Esophagus squamous epithelium (tissue), 5 donors: ENCODE data around the gene EIPR1. TPM values are rescaled to one million over a fixed set of nuclear protein-coding genes. Genes with fewer than 3 reads are reported as not detected.

Experiments used
- DNase-seq: peaks from one replicate; lab custom pipeline; 2025; lab: John Stamatoyannopoulos, UW
- H3K27ac ChIP-seq, 4 donors: fragments of 200-600 bp; sonication (generic); one replicate each; pipeline ENCODE4 v1.5.1; 2016 to 2019; ENCODE audit warnings: mild to moderate bottlenecking in 1 of 4
- H3K27me3 ChIP-seq, 4 donors: fragments of 200-600 bp; sonication (generic); 1 replicate in 3 of 4; 2 replicates in 1 of 4; pipeline versions ENCODE4 v1.5.1 to v1.6.0; 2017 to 2021; ENCODE audit warnings: antibody characterized with exemption in 1 of 4
- H3K36me3 ChIP-seq, 3 donors: fragments of 200-600 bp; sonication (generic); one replicate each; pipeline ENCODE4 v1.5.1; 2016 to 2019
- H3K4me1 ChIP-seq, 3 donors: fragments of 200-600 bp; sonication (generic); one replicate each; pipeline ENCODE4 v1.5.1; 2017 to 2019
- H3K4me3 ChIP-seq, 4 donors: fragments of 200-600 bp; sonication (generic); 1 replicate in 3 of 4; 2 replicates in 1 of 4; pipeline ENCODE4 v1.5.1; 2016 to 2019; ENCODE audit warnings: mild to moderate bottlenecking in 2 of 4, moderate library complexity in 1 of 4
- H3K9me3 ChIP-seq, 3 donors: fragments of 200-600 bp; sonication (generic); one replicate each; pipeline ENCODE4 v1.5.1; 2016 to 2019
- CTCF ChIP-seq, 6 experiments: fragments of 450-650 bp in 4 of 6; fragments of 200-600 bp in 2 of 6; sonication (generic) in 2 of 6; IDR thresholded peaks; one replicate each; pipeline ENCODE4 v1.5.1; 2016 to 2019; ENCODE audit warnings: antibody characterized with exemption in 6 of 6, mild to moderate bottlenecking in 4 of 6, moderate library complexity in 4 of 6
- POLR2A ChIP-seq, 4 donors: fragments of 450-650 bp; IDR thresholded peaks; one replicate each; pipeline ENCODE4 v1.6.1; 2017; ENCODE audit warnings: antibody characterized with exemption in 4 of 4, mild to moderate bottlenecking in 4 of 4, moderate library complexity in 3 of 4
- WGBS, 2 donors: methylation state at CpG; one replicate each; pipeline ENCODE4 v1.1.5; 2018; 5-methylcytosine and 5-hydroxymethylcytosine counted together
- intact Hi-C: fragments of 100-400 bp; cut with DNase I; formaldehyde crosslinking; loops from one replicate; pipeline ENCODE4 v1.15.0; 2022
- total RNA-seq, 4 donors: library from RNA; depleted of rRNA; stranded (reverse); fragments of >200 nt; gene quantifications; one replicate each; pipeline ENCODE4 v1.1.0, GENCODE V29; 2016
- donor health status: DM: yes; HTN: yes; CAD: no.

The EIPR1 gene
- total RNA-seq, 4 donors from 2014 or later, result 27.3 to 50.6 (median 31.9) TPM

DNA sequence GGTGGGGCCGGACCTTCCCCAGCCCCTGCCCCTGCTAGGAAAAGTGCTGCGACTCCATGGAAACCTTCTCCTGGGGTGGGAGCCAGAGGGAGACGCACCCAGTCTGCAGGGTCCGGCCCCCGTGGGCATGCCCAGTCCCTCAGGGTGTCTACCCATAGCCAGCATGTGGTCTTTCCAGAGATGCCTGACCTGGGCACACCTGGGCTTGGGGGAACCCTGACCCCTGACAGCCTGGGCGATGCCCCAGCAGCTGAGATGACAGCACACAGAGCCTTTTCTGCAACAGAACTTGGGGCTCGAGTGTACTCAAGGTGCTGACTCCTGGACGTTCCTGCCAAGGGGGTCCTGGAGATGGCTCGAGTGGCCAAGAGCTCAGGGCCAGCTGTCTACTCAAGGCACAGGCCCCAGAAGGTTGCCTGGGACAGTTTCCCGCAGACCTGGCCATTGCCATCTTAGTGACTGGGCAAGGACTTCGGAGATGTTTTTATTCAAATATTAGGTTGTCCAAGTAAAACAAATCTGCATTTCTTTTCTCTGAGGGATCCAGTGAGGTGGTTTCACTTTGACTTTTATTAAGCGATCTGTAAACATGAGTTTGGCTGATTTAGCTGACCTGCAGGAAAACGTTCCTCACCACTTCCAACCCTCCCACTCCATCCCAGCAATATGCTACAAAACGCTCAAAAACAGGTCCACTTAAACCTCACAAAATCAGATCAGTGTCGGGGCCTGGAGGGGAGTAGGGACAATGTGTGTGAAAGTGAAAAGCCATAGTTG is 228.0 kb downstream of the EIPR1 start:
- Histone ChIP-seq H3K4me3 (no peak overlapping the region), H3K36me3 (no peaks in the 10 kb centered on the region), H3K27me3 (no peaks in the 10 kb centered on the region), H3K4me1 (peaks cover 0 to 5% (median 0%) of the 10 kb centered on the region in 3 donors), H3K9me3 (no peaks in the 10 kb centered on the region), H3K27ac (no peak overlapping the region)
- DNase-seq, result no peak
- WGBS, 2 donors, result 74 to 89% methylated on average over 7 to 8 of the region's 15 CpGs
- intact Hi-C loops, result no loop called here
- TF ChIP-seq CTCF (IDR thresholded peaks at IDR 0.05), result no peak
- no peak for TF ChIP-seq POLR2A (IDR thresholded peaks at IDR 0.05)

DNA sequence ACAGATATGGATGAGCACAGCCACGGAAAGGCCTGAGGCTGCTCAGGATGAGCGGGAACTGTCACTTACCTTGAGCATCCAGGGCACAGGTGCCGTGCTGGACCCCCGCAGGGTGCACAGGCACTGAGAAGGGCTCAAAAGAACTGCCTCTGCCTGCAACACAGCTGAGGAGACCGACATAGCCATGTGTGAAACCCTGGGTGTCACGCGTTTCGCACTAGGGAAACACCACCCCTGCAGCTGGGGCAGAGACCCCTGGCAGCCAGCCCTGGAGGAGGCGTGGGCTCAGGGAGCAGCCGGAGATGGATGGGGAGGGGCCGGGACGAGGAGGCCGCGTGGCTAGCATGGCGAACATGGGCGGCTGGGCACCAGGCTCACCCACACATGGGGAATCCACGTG is 228.9 kb downstream of the EIPR1 start:
- Histone ChIP-seq H3K9me3 (no peaks in the 10 kb centered on the region), H3K36me3 (no peaks in the 10 kb centered on the region), H3K27me3 (no peaks in the 10 kb centered on the region), H3K27ac (no peak overlapping the region), H3K4me3 (no peak overlapping the region), H3K4me1 (no peaks in the 10 kb centered on the region)
- TF ChIP-seq CTCF (IDR thresholded peaks at IDR 0.05), result no peak
- TF ChIP-seq POLR2A (IDR thresholded peaks at IDR 0.05), result no peak
- WGBS, 2 donors, result 75 to 85% methylated on average over 6 to 8 of the region's 17 CpGs
- intact Hi-C loops, result no loop called here
- DNase-seq, result no peak

- WGBS, 2 donors, result 88% methylated on average over 17 to 25 of the region's 39 CpGs
- Histone ChIP-seq H3K4me3 (no peak overlapping the region), H3K9me3 (no peaks in the 10 kb centered on the region), H3K27ac (no peak overlapping the region), H3K36me3 (no peaks in the 10 kb centered on the region), H3K4me1 (peaks cover 0 to 6% (median 0%) of the 10 kb centered on the region in 3 donors), H3K27me3 (no peaks in the 10 kb centered on the region)
- no peak for DNase-seq
- intact Hi-C loops, result no loop called here
- TF ChIP-seq POLR2A (IDR thresholded peaks at IDR 0.05) (no peak), CTCF (IDR thresholded peaks at IDR 0.05) (no peak)
These were observed 229.7 kb downstream of the EIPR1 start for GRCh38 chr2:3147651-3148530.

GRCh38 chr2:3146772-3147650 is 230.6 kb downstream of the EIPR1 start:
- H3K9me3 ChIP-seq, result no peaks in the 10 kb centered on the region
- H3K4me1 ChIP-seq, result peaks cover 0 to 10% (median 0%) of the 10 kb centered on the region in 3 donors
- H3K27ac ChIP-seq, result no peak overlapping the region
- no peaks in the 10 kb centered on the region for H3K27me3 ChIP-seq
- H3K4me3 ChIP-seq, result no peak overlapping the region
- H3K36me3 ChIP-seq, result no peaks in the 10 kb centered on the region
- intact Hi-C loops, result no loop called here
- TF ChIP-seq CTCF (IDR thresholded peaks at IDR 0.05), result no peak
- TF ChIP-seq POLR2A (IDR thresholded peaks at IDR 0.05), result no peak
- DNase-seq, result no peak
- WGBS, 2 donors, result 75 to 81% methylated on average over 12 to 15 of the region's 30 CpGs
